Activated naive CD4-positive, alpha-beta T cell treated with anti-CD3 and anti-CD28 coated beads, Interleukin-2, amount 50 U/mL, for 72 hours (primary cell): ENCODE results near the gene RBM7. TPM values are rescaled to one million over a fixed set of nuclear protein-coding genes. Genes with fewer than 3 reads are reported as not detected.

Source experiments
- ATAC-seq, 2 donors: fragments of 150-1000 bp; cut with Tn5 transposase; 2 replicates each; pipeline ENCODE4 v1.10.0; 2021; ENCODE audit warnings: mild to moderate bottlenecking in 2 of 2, moderate library complexity in 2 of 2
- DNase-seq, 2 donors: peaks; one replicate each; pipeline ENCODE4 v3.0.0; 2021 to 2022; ENCODE audit warnings: low spot score in 2 of 2
- H3K27ac Mint-ChIP-seq, 2 donors: one replicate each; pipeline ENCODE4 v1.8.0; 2022; ENCODE audit warnings: mild to moderate bottlenecking in 2 of 2, mixed read lengths in 2 of 2
- H3K36me3 Mint-ChIP-seq, 2 donors: one replicate each; pipeline ENCODE4 v1.8.0; 2022; ENCODE audit warnings: mixed read lengths in 2 of 2
- H3K9me3 Mint-ChIP-seq, 2 donors: one replicate each; pipeline ENCODE4 v1.8.0; 2022; ENCODE audit warnings: mixed read lengths in 2 of 2
- total RNA-seq, 2 donors: library from RNA; stranded (reverse); gene quantifications; one replicate each; pipeline ENCODE4 v1.2.3, GENCODE V29; 2022

Gene RBM7
- total RNA-seq, 2 donors from 2014 or later = 49.2 to 67.1 TPM

DNA sequence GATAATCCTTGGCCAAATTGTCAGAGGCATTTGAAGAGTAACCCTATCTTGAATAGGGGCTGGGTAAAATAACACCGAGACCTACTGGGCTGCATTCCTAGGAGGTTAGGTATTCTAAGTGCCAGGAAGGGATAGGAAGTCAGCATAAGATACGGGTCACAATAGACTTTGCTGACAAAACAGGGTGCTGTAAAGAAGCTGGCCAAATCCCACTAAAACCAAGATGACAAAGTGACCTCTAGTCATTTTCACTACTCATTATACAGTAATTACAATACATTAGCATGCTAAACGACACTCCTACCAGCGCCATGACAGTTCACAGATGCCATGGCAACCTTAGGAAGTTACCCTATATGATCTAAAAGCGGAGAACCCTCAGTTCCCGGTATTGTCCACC, 37.8 kb downstream of the RBM7 start:
- H3K9me3 Mint-ChIP-seq = no peaks in the 10 kb centered on the region
- ATAC-seq (no peak), DNase-seq (no peak)
- H3K36me3 Mint-ChIP-seq = peaks cover 20 to 24% of the 10 kb centered on the region in 2 donors
- H3K27ac Mint-ChIP-seq = peak overlapping the region in 1 of 2 donors; percentile 96

DNA sequence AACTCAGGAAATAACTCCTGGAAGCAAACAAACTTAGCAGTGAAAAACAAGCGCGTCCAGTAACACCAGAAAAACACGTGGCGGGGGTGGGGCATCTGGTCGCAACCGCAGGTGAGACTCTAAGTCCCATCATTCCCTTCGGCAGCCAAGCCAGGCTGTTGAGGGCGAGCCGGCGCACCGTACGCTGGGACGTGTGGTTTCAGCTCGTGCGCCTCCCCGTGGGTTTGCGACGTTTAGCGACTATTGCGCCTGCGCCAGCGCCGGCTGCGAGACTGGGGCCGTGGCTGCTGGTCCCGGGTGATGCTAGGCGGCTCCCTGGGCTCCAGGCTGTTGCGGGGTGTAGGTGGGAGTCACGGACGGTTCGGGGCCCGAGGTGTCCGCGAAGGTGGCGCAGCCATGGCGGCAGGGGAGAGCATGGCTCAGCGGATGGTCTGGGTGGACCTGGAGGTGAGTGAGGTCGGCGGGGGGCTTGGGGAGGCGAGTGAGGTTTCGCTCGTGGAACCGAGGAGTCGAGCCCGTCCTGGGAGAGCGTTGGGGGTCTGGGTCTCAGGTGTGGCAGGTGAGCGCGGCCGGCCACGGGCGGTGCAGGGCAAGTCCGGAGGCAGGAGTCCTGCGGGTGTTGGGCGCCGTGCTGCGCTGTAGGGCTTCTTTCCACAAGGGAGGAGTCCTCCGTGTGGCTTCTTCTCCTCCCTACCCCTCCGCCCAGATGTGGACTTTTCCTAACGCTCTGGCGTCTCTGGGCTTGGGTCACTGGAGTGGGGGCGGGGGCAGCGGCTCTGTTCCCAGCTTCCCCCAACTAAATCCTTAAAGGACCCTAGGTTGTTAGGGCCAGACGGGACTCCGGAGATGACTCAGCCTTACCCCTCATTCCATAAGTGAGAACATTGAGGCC, 39.0 kb downstream of the RBM7 start, which contains the start of gene REXO2:
REXO2 (plus strand) TSS at position 239 of the 892 bp plus-strand sequence; CDS start at position 301, 62 bp downstream.
- Mint-ChIP-seq H3K36me3 (peaks cover 20 to 32% of the 10 kb centered on the region in 2 donors), H3K27ac (peak within 1 kb of the TSS; percentile 96 to 99), H3K9me3 (no peaks in the 10 kb centered on the region)
- DNase-seq (peak; percentile 87 to 92), ATAC-seq (peak; percentile 93 to 95)

DNA sequence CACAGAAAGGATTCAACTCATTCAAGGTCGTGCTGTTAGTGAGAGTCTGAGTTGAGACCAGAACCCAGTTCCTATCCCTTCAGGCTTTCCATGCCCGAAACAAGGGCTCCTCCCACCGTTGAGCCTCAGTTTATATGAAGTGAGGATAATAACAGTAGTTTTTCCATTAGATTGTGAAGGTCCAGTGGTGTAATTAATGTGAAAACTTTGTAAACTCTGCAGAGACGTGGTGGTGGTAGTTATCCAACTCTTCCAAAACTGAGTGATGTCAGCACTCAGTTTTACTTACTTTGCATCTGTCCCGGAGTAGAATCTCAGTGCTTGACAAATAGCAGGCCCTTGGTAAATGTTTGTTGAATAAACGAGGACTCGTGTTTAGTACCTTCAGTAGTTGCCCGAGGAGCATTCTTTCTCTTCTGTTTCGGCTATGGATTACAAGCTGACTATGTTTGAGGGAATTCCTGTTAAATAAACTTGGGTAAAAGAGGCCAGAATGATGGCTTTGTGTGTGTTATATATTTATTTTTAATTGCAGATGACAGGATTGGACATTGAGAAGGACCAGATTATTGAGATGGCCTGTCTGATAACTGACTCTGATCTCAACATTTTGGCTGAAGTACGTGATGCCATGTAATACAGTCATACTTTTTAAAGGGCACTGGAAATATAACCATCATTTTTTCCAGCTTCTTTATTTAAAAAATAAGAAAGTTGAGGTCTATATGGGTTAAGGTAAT, 39.8 kb downstream of the RBM7 start:
- H3K36me3 Mint-ChIP-seq = peaks cover 20 to 35% of the 10 kb centered on the region in 2 donors
- DNase-seq (no peak), ATAC-seq (no peak)
- peak overlapping the region; percentile 96 to 99 for H3K27ac Mint-ChIP-seq
- H3K9me3 Mint-ChIP-seq = no peaks in the 10 kb centered on the region

DNA sequence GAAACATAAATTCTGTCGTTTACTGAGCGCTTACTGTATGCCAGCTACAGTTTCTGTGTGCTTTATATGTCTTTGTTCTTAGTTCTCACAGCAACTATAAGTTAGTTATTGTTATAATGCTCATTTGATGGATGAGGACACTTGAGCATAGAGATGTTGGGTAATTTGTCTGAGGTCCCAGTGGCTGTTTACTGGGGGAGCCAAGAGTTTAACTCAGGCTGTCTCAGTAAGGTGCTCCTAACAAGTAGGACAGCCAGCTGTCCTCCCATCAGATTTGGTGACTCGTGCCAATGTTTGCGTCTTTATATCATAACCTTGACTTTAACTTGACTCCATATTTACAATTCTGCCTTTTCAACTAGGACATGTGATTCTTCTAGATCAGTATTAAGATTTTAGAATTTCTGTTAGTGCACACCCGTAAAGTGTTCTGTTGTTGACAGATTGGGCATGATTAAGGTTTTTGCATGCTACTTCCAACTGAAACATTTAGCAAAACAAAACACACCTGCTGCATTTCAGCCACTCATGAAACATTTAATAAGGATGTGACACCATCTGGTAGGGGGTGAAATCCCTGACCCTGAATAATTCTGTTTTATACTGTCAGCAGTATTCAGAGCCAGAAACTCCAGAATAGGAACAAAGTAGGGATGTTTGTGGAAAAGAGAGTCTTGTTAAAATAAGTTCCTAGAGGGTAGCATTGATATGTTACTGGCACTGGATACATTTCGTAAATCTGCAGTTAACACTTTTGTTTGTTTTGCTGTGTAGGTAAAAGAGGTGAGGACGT, 40.7 kb downstream of the RBM7 start:
- DNase-seq (no peak), ATAC-seq (no peak)
- peaks cover 25 to 38% of the 10 kb centered on the region in 2 donors for H3K36me3 Mint-ChIP-seq
- H3K27ac Mint-ChIP-seq = no peak overlapping the region
- no peaks in the 10 kb centered on the region for H3K9me3 Mint-ChIP-seq

DNA sequence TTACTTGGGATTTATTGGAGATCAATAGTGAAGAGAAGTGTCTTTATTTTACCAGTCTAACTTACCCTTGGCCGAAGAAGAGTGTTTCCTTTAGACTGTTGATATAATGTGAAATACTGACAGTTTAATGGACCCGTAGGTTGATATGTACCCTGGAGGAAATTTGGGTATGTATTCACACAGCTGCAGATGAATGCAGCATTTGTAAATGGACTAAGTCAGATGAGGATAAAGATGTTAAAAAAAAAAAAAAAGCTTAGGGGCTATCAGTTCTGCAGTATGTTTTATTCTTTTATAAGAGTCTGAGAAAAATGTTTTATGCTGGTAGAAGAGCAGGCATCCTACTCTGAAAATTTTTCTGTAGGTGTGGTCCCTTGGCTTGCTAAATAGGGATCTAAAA, 41.5 kb downstream of the RBM7 start:
- DNase-seq (no peak), ATAC-seq (no peak)
- Mint-ChIP-seq H3K36me3 (peaks cover 30 to 44% of the 10 kb centered on the region in 2 donors), H3K27ac (no peak overlapping the region), H3K9me3 (no peaks in the 10 kb centered on the region)

DNA sequence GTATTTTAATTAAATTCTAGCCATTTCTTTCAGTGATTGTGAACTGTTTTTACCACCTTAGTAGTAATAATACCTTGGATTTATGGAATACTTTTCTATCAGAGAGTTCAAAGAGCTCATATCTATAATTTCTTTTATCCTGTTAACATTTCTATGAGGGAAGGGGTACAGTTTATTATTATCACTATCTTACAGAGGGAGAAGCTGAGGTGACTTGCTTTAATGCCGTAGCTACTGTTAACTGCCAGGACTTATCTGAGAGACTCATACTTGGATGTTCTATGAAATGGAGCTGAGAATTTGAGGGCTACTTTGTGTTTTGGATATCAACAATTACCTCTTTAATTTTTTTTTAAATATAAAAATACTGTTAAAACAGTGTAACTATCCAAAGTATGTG, 42.1 kb downstream of the RBM7 start:
- Mint-ChIP-seq H3K27ac (no peak overlapping the region), H3K9me3 (no peaks in the 10 kb centered on the region), H3K36me3 (peaks cover 34 to 44% of the 10 kb centered on the region in 2 donors)

DNA sequence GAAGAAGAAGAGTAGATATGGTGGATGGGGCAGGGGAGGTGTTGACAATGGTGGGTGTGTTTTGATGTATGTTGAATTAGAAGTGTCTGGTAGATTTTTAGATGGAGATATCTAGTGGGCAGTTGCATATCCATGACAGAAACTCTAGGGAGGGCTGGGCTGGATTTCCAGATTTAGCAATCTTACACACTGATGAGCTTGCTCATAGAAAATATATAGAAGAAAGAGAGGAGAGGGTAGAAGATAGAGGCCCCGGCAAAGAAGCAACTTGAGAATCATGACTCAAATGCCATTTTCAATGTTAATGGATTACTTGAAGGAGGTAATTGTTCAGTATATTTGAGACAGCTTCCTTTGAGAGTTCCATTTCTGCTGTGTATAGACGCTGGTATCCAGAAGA, 47.0 kb downstream of the RBM7 start:
- DNase-seq (no peak), ATAC-seq (no peak)
- Mint-ChIP-seq H3K27ac (no peak overlapping the region), H3K36me3 (peaks cover 14 to 27% of the 10 kb centered on the region in 2 donors), H3K9me3 (no peaks in the 10 kb centered on the region)

More for the DNA sequence above, 42.1 kb downstream of the RBM7 start:
- DNase-seq (no peak), ATAC-seq (no peak)

DNA sequence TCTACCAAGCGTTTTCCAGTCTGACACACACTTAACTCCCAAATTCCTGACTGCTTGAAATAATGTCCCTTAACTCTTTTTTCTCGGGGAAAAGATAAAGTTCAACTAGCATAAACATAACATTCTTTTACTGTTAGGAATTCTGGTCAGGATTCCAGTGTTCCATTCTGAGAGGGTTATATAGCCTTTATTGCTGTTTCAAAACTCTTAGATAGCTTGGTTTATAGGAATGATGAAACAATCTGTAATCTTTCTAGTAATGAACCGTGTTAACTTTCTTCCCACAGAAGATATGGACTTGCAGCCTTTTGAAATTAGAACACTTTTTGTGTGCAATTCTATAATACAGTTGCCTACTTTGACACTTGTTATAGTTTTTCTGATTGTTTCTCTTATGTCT, 47.4 kb downstream of the RBM7 start:
- Mint-ChIP-seq H3K36me3 (peaks cover 14 to 27% of the 10 kb centered on the region in 2 donors), H3K27ac (no peak overlapping the region)
- ATAC-seq = no peak

DNA sequence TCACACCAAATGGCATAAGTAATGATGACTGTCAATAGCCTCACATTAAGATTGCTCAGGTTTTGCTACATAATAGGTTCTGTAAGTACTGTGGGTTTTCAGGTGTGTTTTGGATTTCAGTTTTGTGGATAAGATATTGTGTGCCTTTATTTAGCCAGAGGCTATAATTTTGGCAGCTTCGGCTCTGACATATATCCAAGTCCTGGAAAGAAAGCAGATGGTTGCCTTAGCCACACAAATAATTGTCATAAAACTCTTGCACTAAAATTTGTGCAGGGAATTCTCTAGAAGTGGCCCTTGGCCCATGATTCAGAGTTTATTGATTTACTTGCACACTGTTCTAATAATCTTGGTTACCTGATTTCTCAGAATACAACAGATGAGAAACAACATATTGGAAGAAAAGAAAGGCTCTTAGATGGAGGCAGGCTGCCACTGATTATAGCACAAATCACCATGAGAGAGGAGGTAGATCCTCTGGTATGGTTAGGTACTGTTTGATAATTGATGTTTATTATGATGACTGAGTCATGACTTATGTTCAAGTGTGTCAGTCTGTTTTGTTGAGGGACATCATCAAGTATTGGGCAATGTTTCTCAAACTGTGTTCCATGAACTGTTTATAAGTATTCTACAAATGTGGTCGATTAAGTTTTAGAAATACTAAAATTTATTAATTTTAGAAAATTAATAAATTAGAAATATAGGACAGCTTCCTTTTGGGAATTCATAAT, 48.5 kb downstream of the RBM7 start:
- DNase-seq = no peak
- no peak for ATAC-seq
- Mint-ChIP-seq H3K9me3 (no peaks in the 10 kb centered on the region), H3K36me3 (peaks cover 14 to 24% of the 10 kb centered on the region in 2 donors), H3K27ac (no peak overlapping the region)

More for the DNA sequence above, 47.4 kb downstream of the RBM7 start:
- DNase-seq = no peak
- no peaks in the 10 kb centered on the region for H3K9me3 Mint-ChIP-seq

DNA sequence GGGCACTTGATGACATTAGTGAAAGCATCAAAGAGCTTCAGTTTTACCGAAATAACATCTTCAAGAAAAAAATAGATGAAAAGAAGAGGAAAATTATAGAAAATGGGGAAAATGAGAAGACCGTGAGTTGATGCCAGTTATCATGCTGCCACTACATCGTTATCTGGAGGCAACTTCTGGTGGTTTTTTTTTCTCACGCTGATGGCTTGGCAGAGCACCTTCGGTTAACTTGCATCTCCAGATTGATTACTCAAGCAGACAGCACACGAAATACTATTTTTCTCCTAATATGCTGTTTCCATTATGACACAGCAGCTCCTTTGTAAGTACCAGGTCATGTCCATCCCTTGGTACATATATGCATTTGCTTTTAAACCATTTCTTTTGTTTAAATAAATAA, 49.4 kb downstream of the RBM7 start:
- peaks cover 14 to 16% of the 10 kb centered on the region in 2 donors for H3K36me3 Mint-ChIP-seq

DNA sequence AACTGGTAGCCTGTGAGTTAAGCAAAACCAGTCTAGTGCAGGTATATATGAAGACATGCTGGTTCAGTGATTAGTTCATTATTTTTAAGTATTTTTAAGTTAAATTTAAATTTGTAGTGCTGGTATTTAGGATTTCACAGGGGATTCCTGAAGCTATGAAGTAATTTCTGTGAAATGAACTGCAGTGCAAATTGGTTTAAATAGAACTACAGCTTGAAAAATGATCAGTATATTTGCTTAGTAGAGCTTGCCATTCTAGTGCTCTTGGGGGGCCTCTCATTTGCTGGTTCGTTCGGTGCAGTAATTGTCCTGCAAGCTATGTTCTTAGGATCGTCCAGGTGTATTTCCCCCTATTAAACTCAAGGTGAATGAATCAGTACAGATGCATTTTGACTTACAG, 51.9 kb downstream of the RBM7 start:
- Mint-ChIP-seq H3K36me3 (peaks cover 2 to 7% of the 10 kb centered on the region in 2 donors), H3K9me3 (no peaks in the 10 kb centered on the region), H3K27ac (no peak overlapping the region)
- no peak for DNase-seq
- ATAC-seq = no peak

More for the DNA sequence above, 49.4 kb downstream of the RBM7 start:
- H3K27ac Mint-ChIP-seq = no peak overlapping the region
- DNase-seq (no peak), ATAC-seq (no peak)
- no peaks in the 10 kb centered on the region for H3K9me3 Mint-ChIP-seq

Other genes starting within 250 kb of the RBM7 start
- gene NNMT, start 104.3 kb upstream of the RBM7 start, total RNA-seq = not detected
- 1 to 10 TPM; 2.8 to 8.0 TPM for gene C11orf71, start 155 bp upstream of the RBM7 start, total RNA-seq
- 10 to 100 TPM; 63.4 to 84.8 TPM for gene REXO2, start 38.8 kb downstream of the RBM7 start, total RNA-seq
- gene NXPE1, start 159.2 kb downstream of the RBM7 start, total RNA-seq = not detected
- gene NXPE4, start 195.1 kb downstream of the RBM7 start, total RNA-seq = not detected